DOHH2 (cell line): ENCODE data around the gene EPN2.
A peak's percentile ranks its signal among the peaks of the same experiment; 100 is the strongest.

ENCODE experiments used
- H3F3A ChIP-seq: fragments of 200-600 bp; sonication (generic), shearing (Covaris generic); 2 replicates; pipeline ENCODE4 v1.6.0; 2016; ENCODE audit warnings: antibody characterized with exemption, mild to moderate bottlenecking; ENCODE audit not compliant: control insufficient read depth, insufficient read depth
- H3K27ac ChIP-seq: fragments of 200-600 bp; sonication (generic); 2 replicates; pipeline ENCODE4 v1.5.1; 2014; ENCODE audit warnings: low read depth, mild to moderate bottlenecking, low read length, moderate library complexity
- H3K27me3 ChIP-seq: fragments of 200-600 bp; sonication (generic); 2 replicates; pipeline ENCODE4 v1.6.1; 2014; ENCODE audit warnings: mild to moderate bottlenecking, low read length, mixed read lengths; ENCODE audit not compliant: control insufficient read depth
- H3K36me3 ChIP-seq: fragments of 200-600 bp; sonication (generic); 2 replicates; pipeline ENCODE4 v1.6.1; 2014; ENCODE audit warnings: mild to moderate bottlenecking, low read length, moderate library complexity, mixed read lengths; ENCODE audit not compliant: control insufficient read depth
- H3K4me1 ChIP-seq: fragments of 200-600 bp; sonication (generic); 2 replicates; pipeline ENCODE4 v1.6.1; 2014; ENCODE audit warnings: mild to moderate bottlenecking, low read length, mixed read lengths; ENCODE audit not compliant: control insufficient read depth
- H3K4me2 ChIP-seq: fragments of 200-600 bp; sonication (generic); 2 replicates; pipeline ENCODE4 v1.6.0; 2014; ENCODE audit warnings: mild to moderate bottlenecking, low read length, moderate library complexity
- H3K4me3 ChIP-seq: fragments of 200-600 bp; sonication (generic); 2 replicates; pipeline ENCODE4 v1.5.1; 2014; ENCODE audit warnings: mild to moderate bottlenecking, low read length, mixed read lengths
- H3K79me2 ChIP-seq: fragments of 200-600 bp; sonication (generic); 2 replicates; pipeline ENCODE4 v1.6.1; 2014; ENCODE audit warnings: mild to moderate bottlenecking, low read length, mixed read lengths; ENCODE audit not compliant: control insufficient read depth
- H3K9me2 ChIP-seq: fragments of 200-600 bp; sonication (generic); replicated peaks from 2 replicates; pipeline ENCODE4 v1.6.1; 2014; ENCODE audit warnings: mild to moderate bottlenecking, low read length, mixed read lengths; ENCODE audit not compliant: control insufficient read depth
- H3K9me3 ChIP-seq: fragments of 200-600 bp; sonication (generic); 2 replicates; pipeline ENCODE4 v1.6.1; 2014; ENCODE audit warnings: antibody characterized with exemption, low read length, mixed read lengths; ENCODE audit not compliant: control insufficient read depth, insufficient read depth
- H4K20me1 ChIP-seq: fragments of 200-600 bp; sonication (generic); 2 replicates; pipeline ENCODE4 v1.6.0; 2014; ENCODE audit warnings: low read depth, mild to moderate bottlenecking, antibody characterized with exemption, low read length, moderate library complexity; ENCODE audit not compliant: control insufficient read depth, insufficient read depth
- EZH2phosphoT487 ChIP-seq: fragments of 200-600 bp; sonication (generic); IDR thresholded peaks from 2 replicates; pipeline ENCODE4 v1.6.1; 2017; ENCODE audit warnings: borderline replicate concordance, mild to moderate bottlenecking, antibody characterized with exemption, low read length, moderate library complexity, mixed read lengths
- TF ChIP-seq, protein P1 (sequence below): fragments of 200-600 bp; sonication (generic); IDR thresholded peaks from one replicate; pipeline ENCODE4 v1.5.1; 2014; ENCODE audit warnings: antibody characterized with exemption, mild to moderate bottlenecking, low read depth, low read length; ENCODE audit not compliant: poor library complexity, severe bottlenecking

The EPN2 gene

DNA sequence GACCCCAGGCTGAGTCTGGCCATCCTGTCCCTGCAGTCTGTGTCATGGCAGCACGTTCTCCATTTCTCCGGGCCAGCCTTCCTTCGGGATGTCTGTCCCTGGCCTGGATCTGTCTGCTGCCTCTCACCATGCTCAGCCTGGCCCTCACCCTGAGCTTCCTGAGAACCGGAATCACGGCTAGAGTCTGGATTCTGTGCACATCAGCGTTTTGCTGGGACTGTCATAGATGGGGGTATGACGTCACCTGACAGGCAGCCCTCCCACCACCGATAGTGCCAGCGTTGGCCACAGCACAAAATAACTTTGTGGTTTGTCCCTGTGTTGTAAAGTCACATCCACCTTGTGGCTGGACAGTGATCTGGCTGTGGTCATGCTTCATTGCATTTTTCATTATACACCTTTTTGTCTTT is 66.2 kb downstream of the EPN2 start:
- TF ChIP-seq, protein P1, sequence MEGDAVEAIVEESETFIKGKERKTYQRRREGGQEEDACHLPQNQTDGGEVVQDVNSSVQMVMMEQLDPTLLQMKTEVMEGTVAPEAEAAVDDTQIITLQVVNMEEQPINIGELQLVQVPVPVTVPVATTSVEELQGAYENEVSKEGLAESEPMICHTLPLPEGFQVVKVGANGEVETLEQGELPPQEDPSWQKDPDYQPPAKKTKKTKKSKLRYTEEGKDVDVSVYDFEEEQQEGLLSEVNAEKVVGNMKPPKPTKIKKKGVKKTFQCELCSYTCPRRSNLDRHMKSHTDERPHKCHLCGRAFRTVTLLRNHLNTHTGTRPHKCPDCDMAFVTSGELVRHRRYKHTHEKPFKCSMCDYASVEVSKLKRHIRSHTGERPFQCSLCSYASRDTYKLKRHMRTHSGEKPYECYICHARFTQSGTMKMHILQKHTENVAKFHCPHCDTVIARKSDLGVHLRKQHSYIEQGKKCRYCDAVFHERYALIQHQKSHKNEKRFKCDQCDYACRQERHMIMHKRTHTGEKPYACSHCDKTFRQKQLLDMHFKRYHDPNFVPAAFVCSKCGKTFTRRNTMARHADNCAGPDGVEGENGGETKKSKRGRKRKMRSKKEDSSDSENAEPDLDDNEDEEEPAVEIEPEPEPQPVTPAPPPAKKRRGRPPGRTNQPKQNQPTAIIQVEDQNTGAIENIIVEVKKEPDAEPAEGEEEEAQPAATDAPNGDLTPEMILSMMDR, result no peak
- no peak for TF ChIP-seq EZH2phosphoT487
- Histone ChIP-seq H3K4me3 (peak overlapping the region; percentile 46), H3K9me3 (no peaks in the 10 kb centered on the region), H3F3A (peaks cover 17% of the 10 kb centered on the region; the same call in 1 of the 2 replicates), H3K4me1 (peaks cover 61% of the 10 kb centered on the region), H3K9me2 (no peaks in the 10 kb centered on the region), H3K27ac (no peak overlapping the region), H3K27me3 (peaks cover 68% of the 10 kb centered on the region), H3K4me2 (peak overlapping the region; percentile 70), H4K20me1 (peaks cover 26% of the 10 kb centered on the region), H3K79me2 (no peaks in the 10 kb centered on the region), H3K36me3 (no peaks in the 10 kb centered on the region)

DNA sequence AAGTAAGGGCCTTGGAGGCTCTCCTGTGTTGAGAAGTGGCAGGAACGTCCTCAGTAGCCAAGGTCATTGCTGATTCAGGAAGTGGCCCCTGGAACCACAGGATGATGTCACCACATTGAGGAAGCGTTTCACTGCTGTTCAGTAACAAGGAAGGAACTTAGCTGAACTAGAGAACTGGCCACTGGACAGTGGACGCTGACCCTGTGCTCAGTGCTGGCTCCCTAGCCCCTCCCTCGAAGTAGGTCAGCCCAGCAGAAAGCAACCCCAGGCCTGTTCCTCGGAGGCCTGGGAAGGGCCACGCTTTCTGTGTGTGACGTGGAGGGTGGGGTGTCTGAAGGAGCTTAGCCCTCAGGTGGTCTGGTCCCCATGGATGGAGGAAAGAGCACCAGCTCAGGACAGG is 67.0 kb downstream of the EPN2 start:
- Histone ChIP-seq H3K27ac (no peak overlapping the region), H3K4me2 (peak overlapping the region; percentile 69; the same call in 1 of the 2 replicates), H3K27me3 (peaks cover 67% of the 10 kb centered on the region), H4K20me1 (peaks cover 25% of the 10 kb centered on the region), H3K79me2 (no peaks in the 10 kb centered on the region), H3K9me2 (no peaks in the 10 kb centered on the region), H3F3A (peaks cover 15% of the 10 kb centered on the region; the same call in 1 of the 2 replicates), H3K9me3 (no peaks in the 10 kb centered on the region), H3K36me3 (no peaks in the 10 kb centered on the region), H3K4me3 (no peak overlapping the region), H3K4me1 (peaks cover 67% of the 10 kb centered on the region)
- TF ChIP-seq, protein P1, result no peak
- no peak for TF ChIP-seq EZH2phosphoT487

DNA sequence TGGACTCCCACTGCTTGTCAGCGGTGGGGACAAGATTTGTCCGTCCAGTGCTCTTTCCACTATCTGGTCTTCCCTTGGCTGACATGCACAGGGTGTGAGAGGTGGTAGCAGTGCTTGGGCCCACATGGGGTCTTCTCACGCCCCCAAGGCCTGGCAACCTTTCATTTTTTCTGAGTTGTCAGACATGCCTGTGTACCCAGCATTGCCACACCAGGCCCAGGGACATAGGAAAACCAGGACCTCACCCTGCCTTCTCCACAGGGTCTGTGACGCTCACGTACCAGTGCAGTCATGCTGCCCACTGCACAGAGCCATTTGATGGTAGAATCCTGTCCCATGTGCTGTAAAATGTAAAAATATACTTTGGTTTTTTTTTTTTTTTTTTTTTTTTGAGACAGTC is 67.6 kb downstream of the EPN2 start:
- H3F3A ChIP-seq, result peaks cover 15% of the 10 kb centered on the region; the same call in 1 of the 2 replicates
- H3K27me3 ChIP-seq, result peaks cover 67% of the 10 kb centered on the region
- peaks cover 67% of the 10 kb centered on the region for H3K4me1 ChIP-seq
- H3K27ac ChIP-seq, result no peak overlapping the region
- peaks cover 25% of the 10 kb centered on the region for H4K20me1 ChIP-seq
- TF ChIP-seq, protein P1, result no peak
- no peak for TF ChIP-seq EZH2phosphoT487
- H3K36me3 ChIP-seq, result no peaks in the 10 kb centered on the region
- peak overlapping the region; percentile 69; the same call in 1 of the 2 replicates for H3K4me2 ChIP-seq
- H3K9me3 ChIP-seq, result no peaks in the 10 kb centered on the region
- no peak overlapping the region for H3K4me3 ChIP-seq
- H3K9me2 ChIP-seq, result no peaks in the 10 kb centered on the region
- H3K79me2 ChIP-seq, result no peaks in the 10 kb centered on the region
